GM12878 (cell line): ENCODE results near the gene SLC38A9. TPM values are rescaled to one million over a fixed set of nuclear protein-coding genes. Genes with fewer than 3 reads are reported as not detected.

ENCODE experiments used
- ATAC-seq: fragments of 200-7000 bp; cut with Tn5 transposase; 3 replicates; pipeline ENCODE4 v1.9.1; 2020; ENCODE audit warnings: mild to moderate bottlenecking, moderate library complexity
- BruUV-seq: library from RNA; stranded (reverse); fragments of 400-500 nt; replicated peaks from 2 replicates; lab custom pipeline; 2021; lab: Mats Ljungman, UMichigan
- CTCF ChIA-PET: fragments of 300-600 bp; sonication (Branson Sonifier 250); formaldehyde crosslinking; extraction: SDS; loops from one replicate; lab custom pipeline; 2021; ENCODE audit warnings: inconsistent platforms; lab: Yijun Ruan, JAX
- POLR2A ChIA-PET: fragments of 350-600 bp; formaldehyde crosslinking; extraction: SDS; loops from one replicate; lab custom pipeline; 2021; ENCODE audit warnings: inconsistent platforms; lab: Charles Lee
- RAD21 ChIA-PET: fragments of 300-600 bp; sonication (Branson Sonifier 250); formaldehyde crosslinking; loops from one replicate; lab custom pipeline; 2023; ENCODE audit warnings: antibody characterized with exemption; ENCODE audit not compliant: unreplicated experiment; lab: Charles Lee
- SMC1A ChIA-PET: fragments of 300-600 bp; sonication (Branson Sonifier 250); formaldehyde crosslinking; loops from one replicate; lab custom pipeline; 2023; ENCODE audit not compliant: unreplicated experiment, uncharacterized antibody; lab: Charles Lee
- DNase-seq: peaks from one replicate; pipeline ENCODE4 v3.0.0-alpha.2; 2011; ENCODE audit warnings: low read depth, low spot score
- FAIRE-seq: peaks from 3 replicates; lab custom pipeline; 2011; peaks lifted over from hg19 to GRCh38; lab: Jason Lieb, UNC
- H2AFZ ChIP-seq: 2 replicates; pipeline ENCODE4 v1.6.0; 2011; ENCODE audit warnings: low read depth, low read length, control low read depth; ENCODE audit not compliant: control insufficient read depth
- H3K27ac ChIP-seq: 2 replicates; pipeline ENCODE4 v1.5.1; 2011; ENCODE audit warnings: control low read depth; ENCODE audit not compliant: control insufficient read depth, insufficient read depth
- H3K27me3 ChIP-seq, 2 experiments: replicated peaks in 1 of 2; 2 replicates each; pipeline versions ENCODE4 v1.6.0 to v1.6.1; 2011; ENCODE audit warnings: low read length in 1 of 2; ENCODE audit not compliant: control insufficient read depth in 2 of 2, insufficient read depth in 2 of 2
- H3K36me3 ChIP-seq, 2 experiments: 2 replicates each; pipeline ENCODE4 v1.5.1; 2011; ENCODE audit warnings: low read length in 1 of 2; ENCODE audit not compliant: control insufficient read depth in 2 of 2, insufficient read depth in 2 of 2
- H3K4me1 ChIP-seq: 2 replicates; pipeline ENCODE4 v1.6.1; 2011; ENCODE audit warnings: mild to moderate bottlenecking, low read length, moderate library complexity, mixed read lengths; ENCODE audit not compliant: control insufficient read depth, insufficient read depth
- H3K4me2 ChIP-seq: 2 replicates; pipeline ENCODE4 v1.6.0; 2011; ENCODE audit warnings: control low read depth; ENCODE audit not compliant: control insufficient read depth, insufficient read depth
- H3K4me3 ChIP-seq: fragments of 200-600 bp; sonication (generic); 2 replicates; pipeline ENCODE4 v1.5.1; 2016
- H3K79me2 ChIP-seq: 2 replicates; pipeline ENCODE4 v1.6.0; 2011; ENCODE audit warnings: low read length; ENCODE audit not compliant: control insufficient read depth, insufficient read depth
- H3K9ac ChIP-seq: 2 replicates; pipeline ENCODE4 v1.8.0; 2011; ENCODE audit warnings: low read length, control low read depth, mixed read lengths; ENCODE audit not compliant: control insufficient read depth, insufficient read depth
- H3K9me3 ChIP-seq: replicated peaks from 3 replicates; pipeline ENCODE4 v1.5.1; 2011; ENCODE audit warnings: mild to moderate bottlenecking, low read length; ENCODE audit not compliant: control insufficient read depth, insufficient read depth
- H4K20me1 ChIP-seq: 2 replicates; pipeline ENCODE4 v1.6.0; 2011; ENCODE audit not compliant: control insufficient read depth, insufficient read depth
- KDM1A ChIP-seq: fragments of 200-600 bp; sonication (generic); IDR thresholded peaks from 2 replicates; pipeline ENCODE4 v1.6.1; 2016; ENCODE audit warnings: borderline replicate concordance
- KLF5 ChIP-seq: fragments of 450-650 bp; IDR thresholded peaks from 2 replicates; pipeline ENCODE4 v1.6.1; 2014; ENCODE audit warnings: mild to moderate bottlenecking; ENCODE audit not compliant: partially characterized antibody
- MTA3 ChIP-seq: IDR thresholded peaks from 2 replicates; pipeline ENCODE4 v1.6.1; 2012; ENCODE audit warnings: low read length, inconsistent platforms, borderline replicate concordance
- SMARCA5 ChIP-seq: fragments of 450-650 bp; IDR thresholded peaks from 2 replicates; pipeline ENCODE4 v1.6.1; 2017; ENCODE audit warnings: mild to moderate bottlenecking
- WGBS: methylation state at CpG from one replicate; pipeline ENCODE4 v1.1.6; 2016; ENCODE audit warnings: low lambda C conversion rate; ENCODE audit not compliant: insufficient replicate concordance, insufficient coverage; ENCODE audit errors: missing lambda C conversion rate; 5-methylcytosine and 5-hydroxymethylcytosine counted together
- in situ Hi-C: fragments of 300-500 bp; cut with MboI; formaldehyde crosslinking; loops from 9 replicates; pipeline ENCODE4 v1.14.3; 2018; ENCODE audit warnings: mixed read lengths
- intact Hi-C: fragments of 100-400 bp; cut with micrococcal nuclease; formaldehyde crosslinking; loops from one replicate; pipeline ENCODE4 v1.14.2; 2022; ENCODE audit not compliant: unreplicated experiment
- polyA plus RNA-seq, 11 experiments: library from polyadenylated mRNA; depleted of rRNA in 4 of 11; unstranded in 6 of 11; stranded (reverse) in 5 of 11; fragments of >200 nt; fragmentation: Nextera tagmentation in 4 of 11; fragmentation: Illumina TruSeq in 1 of 11; extraction: Ambion mirVana in 4 of 11; extraction: Trizol in 1 of 11; gene quantifications; 1 replicate in 1 of 11; 2 replicates in 10 of 11; pipeline versions ENCODE4 v1.2.1 to v1.2.3, GENCODE V29; 2011 to 2016; ENCODE audit warnings: inconsistent platforms in 2 of 11, missing spikeins in 2 of 11, low read depth in 1 of 11
- total RNA-seq, 4 experiments: library from RNA; depleted of rRNA in 3 of 4; stranded (reverse); fragments of >200 nt in 3 of 4; fragmentation: Illumina TruSeq in 1 of 4; extraction: Trizol in 1 of 4; gene quantifications; 2 replicates each; pipeline versions ENCODE4 v1.2.1 to v1.2.3, GENCODE V29; 2013 to 2021
- TF ChIP-seq, protein P1 (sequence below): IDR thresholded peaks from 2 replicates; pipeline ENCODE4 v1.6.1; 2012; ENCODE audit warnings: improper control_type of control experiment, low read depth, low read length; ENCODE audit not compliant: insufficient replicate concordance

SLC38A9 gene
- total and polyA plus RNA-seq, 10 of the 15 experiments (the other 5 are each of a cell fraction or from before 2014, with no cell fraction given), result 8.5 to 35.1 (median 23.0) TPM

DNA sequence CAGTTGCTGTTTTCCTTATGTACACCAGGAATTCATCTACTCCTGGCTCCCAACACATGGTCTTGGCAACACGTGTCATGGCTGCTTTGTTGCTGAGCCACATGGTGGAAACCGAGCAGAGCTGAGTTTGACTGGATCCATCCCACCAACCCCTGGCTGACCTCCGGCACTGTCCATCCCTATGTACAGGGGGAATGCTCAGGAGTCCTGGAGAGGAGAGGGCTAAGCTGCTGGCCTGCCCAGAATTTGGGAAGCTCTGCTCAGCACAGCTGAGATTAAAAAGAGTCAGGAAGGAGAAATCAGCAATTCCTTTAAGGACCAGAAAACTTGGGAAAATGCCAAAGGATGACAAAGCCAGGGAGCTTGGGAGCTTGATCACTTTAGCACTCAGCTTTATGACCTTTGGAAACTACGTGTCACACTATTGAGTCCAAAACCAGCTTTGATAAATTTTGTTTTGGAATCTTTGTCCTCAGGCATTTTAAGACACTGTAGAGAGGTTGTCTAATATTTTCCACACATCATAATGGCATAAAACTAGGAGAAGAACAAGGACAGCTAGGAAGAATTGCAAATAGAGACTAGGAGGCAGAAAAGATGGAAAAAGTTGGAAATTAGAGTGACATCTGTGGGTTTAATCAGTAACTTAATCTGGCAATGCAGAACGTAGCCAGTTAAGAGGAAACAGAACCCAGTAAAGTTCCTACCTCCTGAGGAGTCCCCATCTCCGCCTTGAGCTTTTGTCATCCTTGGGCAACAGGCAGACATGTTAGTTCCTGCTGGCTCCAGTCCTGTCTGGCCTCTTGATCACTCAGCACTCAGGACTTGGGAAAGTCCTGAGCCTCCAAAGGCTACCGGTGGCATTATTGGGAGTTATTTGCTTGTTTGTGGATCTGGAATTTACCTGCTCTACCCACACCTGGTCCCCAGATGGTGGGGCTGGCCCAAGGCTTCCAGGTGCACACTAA is 114.8 kb downstream of the SLC38A9 start:
- no TSS peak for BruUV-seq
- H3K9me3 ChIP-seq, result no peaks in the 10 kb centered on the region
- H3K4me3 ChIP-seq, result no peak overlapping the region
- H4K20me1 ChIP-seq, result no peaks in the 10 kb centered on the region
- FAIRE-seq, result no peak
- H3K4me2 ChIP-seq, result no peak overlapping the region
- peaks cover 7% of the 10 kb centered on the region for H3K4me1 ChIP-seq
- intact Hi-C loops, result no loop called here
- ChIA-PET POLR2A (interaction anchor here (0.6 kb wide), 1 partner anchor 16 kb away, joined by 3 read pairs; no protein-coding TSS in a partner anchor), SMC1A (interaction anchor here (0.5 to 0.6 kb wide), 2 partner anchors 37 to 232 kb away, joined by 3 read pairs; no protein-coding TSS in a partner anchor), RAD21 (no interaction called here), CTCF (no interaction called here)
- no peaks in the 10 kb centered on the region for H3K36me3 ChIP-seq
- no peak overlapping the region for H3K9ac ChIP-seq
- ATAC-seq, result no peak
- H3K27me3 ChIP-seq, result no peaks in the 10 kb centered on the region
- in situ Hi-C loops, result no loop called here
- 51% methylated on average over 7 of the region's 7 CpGs for WGBS
- TF ChIP-seq SMARCA5 (no peak), KDM1A (no peak), KLF5 (no peak), MTA3 (no peak)
- DNase-seq, result no peak
- no peak overlapping the region for H2AFZ ChIP-seq
- no peak overlapping the region for H3K27ac ChIP-seq
- H3K79me2 ChIP-seq, result no peaks in the 10 kb centered on the region

DNA sequence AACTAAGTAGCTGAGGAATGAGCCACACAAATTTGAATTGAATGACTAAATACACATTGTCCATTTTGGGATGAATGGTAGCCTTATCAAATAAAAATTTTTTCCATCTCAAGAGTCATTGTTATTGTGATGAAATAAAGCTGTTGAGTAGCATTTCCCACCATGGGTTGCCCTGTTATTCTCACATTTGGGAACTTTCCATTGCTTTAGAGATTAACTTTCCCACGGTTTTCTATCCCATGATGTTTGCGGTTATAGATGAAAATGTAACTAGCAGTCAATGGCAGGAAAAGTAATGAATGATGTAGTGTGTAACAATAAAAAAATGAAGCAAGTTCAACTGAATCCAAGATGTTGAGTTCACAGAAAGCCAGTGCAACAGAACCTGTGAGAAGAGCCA is 117.5 kb downstream of the SLC38A9 start:
- H4K20me1 ChIP-seq, result no peaks in the 10 kb centered on the region
- intact Hi-C loops (no loop called here), in situ Hi-C loops (no loop called here)
- H3K4me3 ChIP-seq, result no peak overlapping the region
- H3K4me2 ChIP-seq, result no peak overlapping the region
- no peak overlapping the region for H3K27ac ChIP-seq
- no peaks in the 10 kb centered on the region for H3K4me1 ChIP-seq
- BruUV-seq, result no TSS peak
- no peak for FAIRE-seq
- no peak for DNase-seq
- H3K9ac ChIP-seq, result no peak overlapping the region
- no peaks in the 10 kb centered on the region for H3K27me3 ChIP-seq
- ChIA-PET RAD21 (no interaction called here), CTCF (no interaction called here)
- 53% methylated on average over 2 of the region's 2 CpGs for WGBS
- TF ChIP-seq, protein P1, sequence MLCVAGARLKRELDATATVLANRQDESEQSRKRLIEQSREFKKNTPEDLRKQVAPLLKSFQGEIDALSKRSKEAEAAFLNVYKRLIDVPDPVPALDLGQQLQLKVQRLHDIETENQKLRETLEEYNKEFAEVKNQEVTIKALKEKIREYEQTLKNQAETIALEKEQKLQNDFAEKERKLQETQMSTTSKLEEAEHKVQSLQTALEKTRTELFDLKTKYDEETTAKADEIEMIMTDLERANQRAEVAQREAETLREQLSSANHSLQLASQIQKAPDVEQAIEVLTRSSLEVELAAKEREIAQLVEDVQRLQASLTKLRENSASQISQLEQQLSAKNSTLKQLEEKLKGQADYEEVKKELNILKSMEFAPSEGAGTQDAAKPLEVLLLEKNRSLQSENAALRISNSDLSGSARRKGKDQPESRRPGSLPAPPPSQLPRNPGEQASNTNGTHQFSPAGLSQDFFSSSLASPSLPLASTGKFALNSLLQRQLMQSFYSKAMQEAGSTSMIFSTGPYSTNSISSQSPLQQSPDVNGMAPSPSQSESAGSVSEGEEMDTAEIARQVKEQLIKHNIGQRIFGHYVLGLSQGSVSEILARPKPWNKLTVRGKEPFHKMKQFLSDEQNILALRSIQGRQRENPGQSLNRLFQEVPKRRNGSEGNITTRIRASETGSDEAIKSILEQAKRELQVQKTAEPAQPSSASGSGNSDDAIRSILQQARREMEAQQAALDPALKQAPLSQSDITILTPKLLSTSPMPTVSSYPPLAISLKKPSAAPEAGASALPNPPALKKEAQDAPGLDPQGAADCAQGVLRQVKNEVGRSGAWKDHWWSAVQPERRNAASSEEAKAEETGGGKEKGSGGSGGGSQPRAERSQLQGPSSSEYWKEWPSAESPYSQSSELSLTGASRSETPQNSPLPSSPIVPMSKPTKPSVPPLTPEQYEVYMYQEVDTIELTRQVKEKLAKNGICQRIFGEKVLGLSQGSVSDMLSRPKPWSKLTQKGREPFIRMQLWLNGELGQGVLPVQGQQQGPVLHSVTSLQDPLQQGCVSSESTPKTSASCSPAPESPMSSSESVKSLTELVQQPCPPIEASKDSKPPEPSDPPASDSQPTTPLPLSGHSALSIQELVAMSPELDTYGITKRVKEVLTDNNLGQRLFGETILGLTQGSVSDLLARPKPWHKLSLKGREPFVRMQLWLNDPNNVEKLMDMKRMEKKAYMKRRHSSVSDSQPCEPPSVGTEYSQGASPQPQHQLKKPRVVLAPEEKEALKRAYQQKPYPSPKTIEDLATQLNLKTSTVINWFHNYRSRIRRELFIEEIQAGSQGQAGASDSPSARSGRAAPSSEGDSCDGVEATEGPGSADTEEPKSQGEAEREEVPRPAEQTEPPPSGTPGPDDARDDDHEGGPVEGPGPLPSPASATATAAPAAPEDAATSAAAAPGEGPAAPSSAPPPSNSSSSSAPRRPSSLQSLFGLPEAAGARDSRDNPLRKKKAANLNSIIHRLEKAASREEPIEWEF, result no peak
- TF ChIP-seq, all 136 proteins: peak for 0
- H3K79me2 ChIP-seq, result no peaks in the 10 kb centered on the region
- no peaks in the 10 kb centered on the region for H3K36me3 ChIP-seq
- H2AFZ ChIP-seq, result no peak overlapping the region
- no peaks in the 10 kb centered on the region for H3K9me3 ChIP-seq
- SMC1A ChIA-PET, result no interaction called here
- ATAC-seq, result no peak
- POLR2A ChIA-PET, result no interaction called here
